GM23338 (cell line): Measurements from ENCODE around the gene CUEDC2. TPM values are rescaled to one million over a fixed set of nuclear protein-coding genes. Genes with fewer than 3 reads are reported as not detected.
A peak's percentile ranks its signal among the peaks of the same experiment; 100 is the strongest.

Experiments
- ATAC-seq: fragments of 200-7000 bp; cut with Tn5 transposase; 3 replicates; pipeline ENCODE4 v1.9.1; 2020
- DNase-seq: peaks from one replicate; pipeline ENCODE4 v3.0.0-alpha.2; 2015; ENCODE audit warnings: low spot score
- H2AFZ ChIP-seq: fragments of 200-600 bp; sonication (generic); 2 replicates; pipeline ENCODE4 v1.8.0; 2016; ENCODE audit warnings: antibody characterized with exemption, mild to moderate bottlenecking, moderate library complexity
- H3F3A ChIP-seq: fragments of 200-600 bp; sonication (generic); replicated peaks from 2 replicates; pipeline ENCODE4 v1.8.0; 2017; ENCODE audit warnings: antibody characterized with exemption, mixed run types, low read depth
- H3K27ac ChIP-seq: fragments of 200-600 bp; sonication (generic); 2 replicates; pipeline ENCODE4 v1.6.1; 2016; ENCODE audit warnings: low read depth
- H3K27me3 ChIP-seq: fragments of 200-600 bp; sonication (generic); 2 replicates; pipeline ENCODE4 v1.8.0; 2016; ENCODE audit warnings: mild to moderate bottlenecking, mixed run types, moderate library complexity; ENCODE audit not compliant: insufficient read depth
- H3K36me3 ChIP-seq: fragments of 200-600 bp; sonication (generic); 2 replicates; pipeline ENCODE4 v1.8.0; 2016; ENCODE audit warnings: mild to moderate bottlenecking; ENCODE audit not compliant: insufficient read depth
- H3K4me1 ChIP-seq: fragments of 200-600 bp; sonication (generic); 2 replicates; pipeline ENCODE4 v1.8.0; 2016; ENCODE audit warnings: mild to moderate bottlenecking, moderate library complexity; ENCODE audit not compliant: insufficient read depth
- H3K4me2 ChIP-seq: fragments of 200-600 bp; sonication (generic); 2 replicates; pipeline ENCODE4 v1.7.1; 2017; ENCODE audit warnings: mixed run types
- H3K4me3 ChIP-seq: fragments of 200-600 bp; sonication (generic); 2 replicates; pipeline ENCODE4 v1.6.1; 2016; ENCODE audit warnings: mixed run types
- H3K79me2 ChIP-seq: fragments of 200-600 bp; sonication (generic); replicated peaks from 2 replicates; pipeline ENCODE4 v1.8.0; 2017; ENCODE audit warnings: mild to moderate bottlenecking; ENCODE audit not compliant: insufficient read depth
- H3K9me2 ChIP-seq: fragments of 200-600 bp; sonication (generic); 2 replicates; pipeline ENCODE4 v1.8.0; 2017; ENCODE audit not compliant: insufficient read depth
- H4K20me1 ChIP-seq: fragments of 200-600 bp; sonication (generic); replicated peaks from 2 replicates; pipeline ENCODE4 v1.8.0; 2017; ENCODE audit warnings: mild to moderate bottlenecking; ENCODE audit not compliant: insufficient read depth
- H3K27ac Mint-ChIP-seq: 2 replicates; pipeline ENCODE4 v1.8.0; 2020; ENCODE audit warnings: inconsistent platforms, mild to moderate bottlenecking, moderate library complexity, mixed read lengths
- H3K27me3 Mint-ChIP-seq: 3 replicates; pipeline ENCODE4 v1.8.0; 2022; ENCODE audit warnings: low read depth, mild to moderate bottlenecking, moderate library complexity, mixed read lengths, inconsistent platforms; ENCODE audit not compliant: insufficient read depth, poor library complexity
- H3K36me3 Mint-ChIP-seq: 3 replicates; pipeline ENCODE4 v1.8.0; 2021; ENCODE audit warnings: low read depth, mild to moderate bottlenecking, inconsistent platforms, moderate library complexity, mixed read lengths
- H3K4me1 Mint-ChIP-seq: 3 replicates; pipeline ENCODE4 v1.8.0; 2020; ENCODE audit warnings: mild to moderate bottlenecking, inconsistent platforms, mixed read lengths
- H3K4me3 Mint-ChIP-seq: 3 replicates; pipeline ENCODE4 v1.8.0; 2021; ENCODE audit warnings: moderate library complexity, mild to moderate bottlenecking, inconsistent platforms, mixed read lengths
- H3K9me3 Mint-ChIP-seq: 3 replicates; pipeline ENCODE4 v1.8.0; 2020; ENCODE audit warnings: moderate library complexity, mild to moderate bottlenecking, inconsistent platforms, mixed read lengths
- CREB1 ChIP-seq: fragments of 250-450 bp; sonication (Bioruptor Pico); IDR thresholded peaks from 2 replicates; pipeline ENCODE4 v1.5.0; 2020; ENCODE audit warnings: low read depth, mild to moderate bottlenecking, moderate library complexity
- EZH2 ChIP-seq: fragments of 200-600 bp; sonication (generic); IDR thresholded peaks from one replicate; pipeline ENCODE4 v1.8.0; 2017; ENCODE audit warnings: antibody characterized with exemption, mild to moderate bottlenecking, low read depth; ENCODE audit not compliant: unreplicated experiment
- POLR2AphosphoS5 ChIP-seq: IDR thresholded peaks from 2 replicates; pipeline ENCODE4 v1.6.1; 2016; ENCODE audit warnings: antibody characterized with exemption, low read depth
- polyA plus RNA-seq: library from polyadenylated mRNA; unstranded; fragments of >200 nt; fragmentation: Nextera tagmentation; extraction: Ambion mirVana; gene quantifications from 2 replicates; pipeline ENCODE4 v1.2.1, GENCODE V29; 2016
- total RNA-seq: library from RNA; depleted of rRNA; stranded (reverse); fragments of >200 nt; shearing (Covaris generic); gene quantifications from 2 replicates; pipeline ENCODE4 v1.2.3, GENCODE V29; 2014
- TF ChIP-seq, protein P1 (sequence below): IDR thresholded peaks from one replicate; pipeline ENCODE4 v1.6.1; 2018; ENCODE audit warnings: antibody characterized with exemption; ENCODE audit not compliant: unreplicated experiment

CUEDC2 gene
- total and polyA plus RNA-seq, 2 experiments from 2014 or later, result 39.2 to 47.3 TPM

DNA sequence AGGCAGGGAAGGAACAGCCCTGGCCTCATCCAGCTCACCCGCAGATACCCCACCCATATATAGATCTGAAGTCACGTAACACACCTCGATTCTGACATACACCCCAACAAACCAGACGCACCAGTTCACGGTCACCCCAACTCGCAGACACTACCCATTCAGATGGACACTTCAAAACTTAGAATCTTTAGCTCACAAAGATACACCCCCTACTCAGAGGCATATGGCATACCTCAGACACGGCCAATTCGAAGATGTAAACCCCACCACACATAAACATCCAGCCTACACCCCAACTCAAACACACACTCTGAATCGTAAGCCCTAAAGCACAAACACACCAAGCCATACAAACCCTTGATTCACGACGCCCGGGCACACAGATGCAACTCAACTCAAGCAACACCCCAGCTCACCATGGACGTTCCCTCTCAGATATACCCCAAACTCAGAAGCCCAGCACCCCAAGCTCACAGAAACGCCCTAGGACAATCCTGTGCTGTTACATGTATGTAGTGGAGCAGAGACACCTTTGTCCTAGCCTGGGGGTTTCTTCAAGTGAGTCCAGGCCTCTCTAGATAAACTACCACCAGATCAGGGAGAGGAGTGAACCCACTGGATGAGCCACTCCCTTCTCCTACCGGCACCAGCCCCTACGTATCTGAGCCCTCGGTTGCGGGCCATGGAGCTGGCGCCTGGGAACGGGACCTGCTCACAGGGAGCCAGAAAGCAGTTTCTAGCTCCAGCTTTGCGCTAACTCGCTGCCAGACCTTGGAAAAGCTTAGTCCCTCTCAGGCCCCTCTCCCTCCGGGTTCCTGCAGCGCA is 22.6 kb downstream of the CUEDC2 start:
- Histone ChIP-seq H3K4me3 (peak overlapping the region; percentile 75), H3K4me2 (peak overlapping the region; percentile 98), H3F3A (peaks cover 7% of the 10 kb centered on the region), H3K4me1 (peaks cover 16% of the 10 kb centered on the region), H3K79me2 (no peaks in the 10 kb centered on the region), H2AFZ (peak overlapping the region; percentile 94), H3K9me2 (no peaks in the 10 kb centered on the region), H3K36me3 (no peaks in the 10 kb centered on the region), H4K20me1 (no peaks in the 10 kb centered on the region), H3K27me3 (peaks cover 53% of the 10 kb centered on the region), H3K27ac (no peak overlapping the region)
- DNase-seq (peak; percentile 64), ATAC-seq (peak; percentile 29)
- TF ChIP-seq EZH2 (peak; percentile 75), POLR2AphosphoS5 (no peak)
- TF ChIP-seq, protein P1, sequence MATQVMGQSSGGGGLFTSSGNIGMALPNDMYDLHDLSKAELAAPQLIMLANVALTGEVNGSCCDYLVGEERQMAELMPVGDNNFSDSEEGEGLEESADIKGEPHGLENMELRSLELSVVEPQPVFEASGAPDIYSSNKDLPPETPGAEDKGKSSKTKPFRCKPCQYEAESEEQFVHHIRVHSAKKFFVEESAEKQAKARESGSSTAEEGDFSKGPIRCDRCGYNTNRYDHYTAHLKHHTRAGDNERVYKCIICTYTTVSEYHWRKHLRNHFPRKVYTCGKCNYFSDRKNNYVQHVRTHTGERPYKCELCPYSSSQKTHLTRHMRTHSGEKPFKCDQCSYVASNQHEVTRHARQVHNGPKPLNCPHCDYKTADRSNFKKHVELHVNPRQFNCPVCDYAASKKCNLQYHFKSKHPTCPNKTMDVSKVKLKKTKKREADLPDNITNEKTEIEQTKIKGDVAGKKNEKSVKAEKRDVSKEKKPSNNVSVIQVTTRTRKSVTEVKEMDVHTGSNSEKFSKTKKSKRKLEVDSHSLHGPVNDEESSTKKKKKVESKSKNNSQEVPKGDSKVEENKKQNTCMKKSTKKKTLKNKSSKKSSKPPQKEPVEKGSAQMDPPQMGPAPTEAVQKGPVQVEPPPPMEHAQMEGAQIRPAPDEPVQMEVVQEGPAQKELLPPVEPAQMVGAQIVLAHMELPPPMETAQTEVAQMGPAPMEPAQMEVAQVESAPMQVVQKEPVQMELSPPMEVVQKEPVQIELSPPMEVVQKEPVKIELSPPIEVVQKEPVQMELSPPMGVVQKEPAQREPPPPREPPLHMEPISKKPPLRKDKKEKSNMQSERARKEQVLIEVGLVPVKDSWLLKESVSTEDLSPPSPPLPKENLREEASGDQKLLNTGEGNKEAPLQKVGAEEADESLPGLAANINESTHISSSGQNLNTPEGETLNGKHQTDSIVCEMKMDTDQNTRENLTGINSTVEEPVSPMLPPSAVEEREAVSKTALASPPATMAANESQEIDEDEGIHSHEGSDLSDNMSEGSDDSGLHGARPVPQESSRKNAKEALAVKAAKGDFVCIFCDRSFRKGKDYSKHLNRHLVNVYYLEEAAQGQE, result no peak
- H3K4me1 Mint-ChIP-seq, result peaks cover 31% of the 10 kb centered on the region
- peaks cover 2% of the 10 kb centered on the region; the same call in 1 of the 3 replicates for H3K36me3 Mint-ChIP-seq
- H3K4me3 Mint-ChIP-seq, result peak overlapping the region; percentile 61
- H3K9me3 Mint-ChIP-seq, result no peaks in the 10 kb centered on the region
- H3K27me3 Mint-ChIP-seq, result peaks cover 56% of the 10 kb centered on the region
- no peak overlapping the region for H3K27ac Mint-ChIP-seq

DNA sequence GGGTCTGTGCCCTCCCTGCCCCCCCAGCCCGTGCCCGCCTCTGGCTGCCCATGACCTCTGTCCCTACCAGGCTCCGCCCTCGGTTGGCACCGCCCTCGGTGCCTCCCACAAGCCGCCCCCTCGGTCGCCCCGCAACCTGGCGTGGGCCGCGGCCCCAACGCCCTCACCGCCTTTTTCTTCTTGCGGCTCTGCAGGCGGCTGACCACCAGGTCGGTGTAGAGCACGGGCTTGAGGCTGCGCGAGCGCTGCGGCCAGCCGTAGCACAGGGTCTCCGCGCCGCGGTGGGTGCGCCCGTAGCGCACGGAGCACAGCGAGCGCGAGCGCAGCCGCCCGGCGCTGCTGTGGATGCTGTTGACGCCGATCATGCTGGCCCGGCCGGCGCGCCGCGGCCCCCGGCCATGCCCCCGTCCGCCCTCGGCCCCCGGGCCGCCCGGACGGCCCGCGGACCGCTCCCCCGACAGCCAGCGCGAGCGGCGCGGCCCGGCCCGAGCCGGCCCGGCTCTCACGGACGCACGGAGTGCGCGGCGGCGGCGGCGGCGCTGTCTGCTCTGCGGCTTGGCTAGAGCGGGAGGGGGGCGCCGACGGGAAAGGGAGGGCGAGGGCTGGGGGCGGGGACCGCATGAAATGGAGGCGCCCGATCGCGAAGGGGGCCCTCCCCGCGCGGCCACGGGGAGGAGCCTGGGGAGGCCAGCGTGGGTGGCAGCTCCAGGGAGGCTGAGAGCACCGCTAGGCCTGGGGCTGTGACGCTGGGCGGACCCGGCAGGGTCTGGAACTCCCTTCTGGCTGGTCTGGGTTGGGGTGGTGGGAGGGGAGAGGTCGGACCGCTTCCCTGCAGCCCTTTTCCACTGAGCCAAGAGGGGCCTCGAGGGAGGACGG is 23.4 kb downstream of the CUEDC2 start:
- H3K27ac ChIP-seq, result no peak overlapping the region
- peaks cover 56% of the 10 kb centered on the region for H3K27me3 Mint-ChIP-seq
- peak overlapping the region; percentile 75 for H3K4me3 ChIP-seq
- ATAC-seq, result peak; percentile 28
- DNase-seq, result peak; percentile 64
- H3K4me3 Mint-ChIP-seq, result peak overlapping the region; percentile 62
- peak overlapping the region; percentile 98 for H3K4me2 ChIP-seq
- peaks cover 53% of the 10 kb centered on the region for H3K27me3 ChIP-seq
- H3K79me2 ChIP-seq, result no peaks in the 10 kb centered on the region
- no peaks in the 10 kb centered on the region for H4K20me1 ChIP-seq
- no peak for TF ChIP-seq CREB1 (CRISPR knock-in tag)
- TF ChIP-seq EZH2, result peak; percentile 53
- H3K4me1 ChIP-seq, result peaks cover 16% of the 10 kb centered on the region
- H3K36me3 ChIP-seq, result no peaks in the 10 kb centered on the region
- no peaks in the 10 kb centered on the region for H3K9me3 Mint-ChIP-seq
- peaks cover 2% of the 10 kb centered on the region; the same call in 1 of the 3 replicates for H3K36me3 Mint-ChIP-seq
- H3K4me1 Mint-ChIP-seq, result peaks cover 31% of the 10 kb centered on the region
- no peak overlapping the region for H2AFZ ChIP-seq
- H3K9me2 ChIP-seq, result no peaks in the 10 kb centered on the region
- H3K27ac Mint-ChIP-seq, result no peak overlapping the region
- peaks cover 7% of the 10 kb centered on the region for H3F3A ChIP-seq
